Right forelimb (tissue), 1 donor: ENCODE results near the gene TMEM89.

ENCODE experiments used
- DNase-seq: peaks from one replicate; pipeline ENCODE4 v3.0.0-alpha.2; 2018

The TMEM89 gene

GRCh38 chr3:48641396-48641795 is 19.8 kb upstream of the TMEM89 start:
- no peak for DNase-seq

GRCh38 chr3:48639944-48640606 is 18.5 kb upstream of the TMEM89 start:
- DNase-seq, result no peak

GRCh38 chr3:48637305-48637704 is 15.7 kb upstream of the TMEM89 start:
- DNase-seq, result no peak

- no peak for DNase-seq
Observed at GRCh38 chr3:48636149-48636655, 14.6 kb upstream of the TMEM89 start.

DNA sequence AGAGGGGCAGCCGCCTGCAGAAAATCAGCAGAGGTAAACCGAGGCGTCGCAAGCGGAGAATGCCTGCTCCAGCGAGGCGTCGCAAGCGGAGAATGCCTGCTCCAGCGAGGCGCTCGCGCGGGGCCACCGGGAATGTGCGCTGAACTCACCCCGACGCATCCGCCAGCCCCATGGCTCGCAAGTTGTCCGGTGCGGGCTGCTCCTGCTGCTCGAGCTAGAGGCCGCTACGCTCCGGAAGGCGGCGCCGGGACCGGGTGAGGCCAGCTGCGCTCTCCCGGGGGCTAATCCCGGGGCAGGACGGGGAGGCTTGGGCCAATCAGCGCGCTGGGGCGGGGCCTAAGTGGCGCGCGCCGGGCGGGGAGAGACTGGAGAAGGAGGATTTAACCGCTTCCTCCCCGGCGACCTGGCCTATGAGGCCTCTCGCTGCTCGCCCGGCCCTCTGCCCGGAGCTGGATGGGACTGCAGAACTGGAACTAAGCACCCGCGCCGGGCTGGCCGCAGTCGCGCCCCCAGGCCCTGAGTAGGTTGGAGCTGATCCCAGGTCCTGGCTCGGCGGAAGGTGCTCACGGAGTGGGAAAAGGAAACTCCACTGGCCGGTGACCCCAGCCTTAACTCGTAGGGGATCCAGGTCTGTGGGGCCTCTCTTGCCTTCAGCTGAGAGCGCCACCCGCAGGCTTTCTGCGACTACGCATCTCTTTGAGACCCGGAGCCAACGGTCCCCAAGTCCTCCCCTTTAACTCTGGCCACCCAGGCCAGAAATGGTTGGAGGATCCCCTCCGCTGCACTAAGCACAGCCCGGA is 13.9 kb upstream of the TMEM89 start, which contains the start of gene SLC26A6:
SLC26A6 (minus strand) TSS at position 240 of the 800 bp plus-strand sequence; CDS start at position 172, 68 bp downstream.
- peak; percentile 98 for DNase-seq

DNA sequence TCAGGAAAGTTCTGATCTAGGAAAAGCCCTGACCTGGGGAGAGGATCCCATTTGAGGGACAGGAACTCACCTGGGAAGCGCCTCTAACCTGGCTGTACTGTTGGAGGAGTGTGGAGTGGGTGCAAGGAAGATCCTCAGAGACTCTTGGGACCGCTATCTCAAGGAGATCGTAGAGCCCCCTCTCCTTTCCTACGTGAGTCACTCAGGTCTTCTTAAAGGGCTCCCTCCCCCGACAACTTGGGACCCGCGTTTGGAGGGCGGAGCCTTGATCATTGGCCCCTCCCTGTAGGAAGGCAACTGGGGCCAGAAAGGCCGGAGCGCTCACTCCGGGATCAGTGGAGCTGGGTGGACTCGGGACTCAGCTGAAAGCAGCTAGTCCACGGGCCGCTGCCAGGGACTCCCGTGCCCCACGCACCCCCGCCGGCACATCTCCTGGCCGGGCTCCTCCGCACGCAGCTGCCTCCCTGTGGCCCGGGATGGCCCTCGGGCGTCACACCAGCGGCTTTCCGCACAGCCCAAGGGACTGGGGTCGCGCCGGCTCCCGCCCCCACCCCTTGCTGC is 13.2 kb upstream of the TMEM89 start:
- DNase-seq, result no peak

DNA sequence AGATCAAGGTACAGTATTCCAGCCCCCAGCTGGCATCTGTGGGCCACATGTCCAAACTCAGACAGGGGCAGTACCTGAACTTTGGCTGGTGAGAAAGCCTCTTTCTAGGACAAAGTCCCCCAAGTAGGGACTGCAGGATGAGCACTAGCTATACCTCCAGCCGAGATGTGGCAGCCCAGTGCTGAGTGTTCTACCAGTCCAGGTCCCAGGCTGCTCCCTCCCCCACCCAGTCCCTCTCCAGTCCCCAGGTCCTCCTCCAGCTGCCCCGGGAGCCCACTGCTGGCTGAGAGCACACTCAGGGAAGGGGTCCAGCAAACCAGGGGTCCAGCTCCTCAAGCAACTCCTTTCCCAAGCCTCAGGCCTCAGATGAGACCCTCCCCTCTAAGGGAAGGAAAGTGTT is 12.2 kb upstream of the TMEM89 start:
- DNase-seq, result no peak

DNA sequence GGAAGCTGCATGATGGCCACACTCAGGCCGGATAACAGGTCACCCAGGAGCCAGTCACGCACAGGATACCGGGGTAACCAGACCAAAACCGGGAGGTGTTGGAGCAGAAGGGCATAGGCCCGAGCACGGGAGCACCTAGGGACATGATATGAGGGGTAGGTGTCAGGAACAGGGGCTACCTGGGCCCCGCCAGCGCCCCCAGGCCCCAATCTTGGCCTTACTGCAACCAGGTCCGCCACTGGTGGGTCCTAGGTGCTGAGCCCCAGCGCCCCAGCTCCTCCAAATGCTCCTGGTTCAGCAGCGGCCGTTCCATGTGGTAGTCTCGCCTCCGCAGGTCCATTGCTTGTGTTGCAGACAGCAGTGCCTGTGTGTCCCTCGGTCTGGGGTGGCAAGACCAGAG is 11.7 kb upstream of the TMEM89 start:
- DNase-seq, result no peak

DNA sequence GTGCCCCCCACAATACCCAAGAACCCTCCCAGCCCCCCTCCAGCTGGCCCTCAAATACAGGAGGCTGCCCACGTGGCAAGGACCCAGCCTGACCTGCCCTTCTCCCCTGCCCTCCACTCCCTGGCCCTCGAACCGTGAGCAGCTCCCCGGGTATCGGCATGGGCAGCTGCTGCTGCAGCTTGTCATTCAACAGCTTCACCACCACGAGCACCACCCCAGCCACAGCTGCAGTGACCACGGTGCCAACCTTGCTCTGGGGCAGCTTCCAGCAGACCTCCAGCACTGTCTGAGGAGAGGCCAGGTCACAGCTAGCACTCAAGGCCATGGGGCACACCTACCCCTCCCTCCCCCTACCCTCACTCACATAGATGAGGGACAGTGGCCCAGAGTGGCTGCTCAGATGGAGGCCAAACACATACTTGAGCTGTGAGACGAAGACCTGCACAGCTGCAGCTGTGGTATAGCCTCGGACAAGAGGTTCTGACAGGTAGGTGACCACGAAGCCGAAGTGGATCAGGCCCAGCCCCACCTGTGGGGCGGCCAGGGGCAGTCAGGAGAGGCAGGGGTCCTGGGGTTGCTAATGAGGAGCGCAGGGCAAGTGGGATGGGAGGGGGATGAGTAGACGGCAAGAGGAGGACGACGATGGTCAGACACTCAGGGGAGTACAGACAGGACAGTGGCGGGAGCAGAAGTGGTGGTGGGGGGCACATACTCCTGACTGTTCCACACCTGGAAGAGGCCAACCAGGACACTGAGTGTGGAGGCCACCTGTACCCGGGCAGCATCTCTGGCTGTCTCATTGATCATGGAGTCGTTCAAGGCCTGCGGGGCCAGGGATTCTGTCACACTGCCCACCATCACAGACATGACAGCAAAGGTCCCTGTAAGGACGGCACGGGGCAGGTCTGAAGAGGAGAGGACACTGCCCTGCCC is 10.2 kb upstream of the TMEM89 start:
- no peak for DNase-seq

GRCh38 chr3:48630833-48631232 is 9.3 kb upstream of the TMEM89 start:
- DNase-seq, result no peak

DNA sequence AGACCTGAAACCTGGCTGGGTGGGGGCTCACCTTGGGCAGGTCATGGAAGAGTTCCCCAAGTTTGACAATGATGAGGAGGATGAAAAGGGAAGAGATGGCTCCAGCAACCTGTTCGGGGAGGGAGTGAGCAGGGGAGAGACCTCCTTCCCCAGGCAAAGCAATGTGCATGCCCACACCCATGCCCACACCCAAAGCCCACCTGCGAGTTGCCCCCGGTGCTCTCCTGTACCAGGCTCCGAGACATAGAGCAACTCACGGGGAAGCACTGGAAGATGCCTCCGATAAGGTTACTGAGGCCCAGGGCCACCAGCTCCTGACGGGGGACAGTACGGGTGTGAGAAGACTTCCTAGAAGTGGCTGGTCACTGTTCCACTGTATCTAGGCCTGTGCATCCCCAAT is 8.8 kb upstream of the TMEM89 start:
- no peak for DNase-seq

GRCh38 chr3:48629894-48630293 is 8.3 kb upstream of the TMEM89 start:
- no peak for DNase-seq

DNA sequence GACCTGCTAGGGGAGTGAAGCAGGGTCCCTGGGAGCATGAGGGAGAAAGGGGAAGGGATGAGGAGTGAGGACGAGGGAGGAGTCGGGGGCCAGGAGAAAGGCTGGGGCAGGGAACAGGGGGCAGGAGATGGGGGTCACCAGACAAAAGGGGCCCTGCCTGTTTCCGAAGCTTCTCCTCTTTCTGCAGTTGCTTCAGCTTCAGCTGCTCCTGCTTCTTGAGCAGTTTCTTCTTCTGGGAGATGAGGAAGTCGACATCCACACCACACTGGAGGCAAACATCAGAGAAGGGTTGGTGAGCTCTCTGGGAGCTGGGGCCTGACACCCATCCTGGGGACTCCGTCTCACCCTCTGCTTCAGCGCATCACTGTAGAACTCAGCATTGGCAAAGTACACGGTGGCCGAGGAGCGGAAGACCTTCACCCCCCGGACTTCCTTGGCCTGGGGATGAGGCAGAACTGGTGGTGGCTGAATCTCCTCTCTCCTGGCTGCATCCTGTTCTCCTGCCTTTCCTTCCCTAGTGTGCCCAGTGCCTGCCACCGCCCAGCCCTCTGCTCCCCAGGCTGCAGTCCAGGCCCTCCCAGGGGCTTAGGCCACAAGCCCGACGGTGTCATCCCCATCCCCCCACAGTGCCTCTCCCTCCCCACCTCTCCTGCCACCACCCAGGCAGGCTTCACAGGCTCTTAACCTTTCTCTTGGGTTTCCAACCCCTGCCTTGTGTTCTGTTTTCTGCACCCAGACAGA is 6.9 kb upstream of the TMEM89 start:
- DNase-seq, result no peak

GRCh38 chr3:48625600-48625999 is 4.0 kb upstream of the TMEM89 start:
- DNase-seq, result no peak

DNA sequence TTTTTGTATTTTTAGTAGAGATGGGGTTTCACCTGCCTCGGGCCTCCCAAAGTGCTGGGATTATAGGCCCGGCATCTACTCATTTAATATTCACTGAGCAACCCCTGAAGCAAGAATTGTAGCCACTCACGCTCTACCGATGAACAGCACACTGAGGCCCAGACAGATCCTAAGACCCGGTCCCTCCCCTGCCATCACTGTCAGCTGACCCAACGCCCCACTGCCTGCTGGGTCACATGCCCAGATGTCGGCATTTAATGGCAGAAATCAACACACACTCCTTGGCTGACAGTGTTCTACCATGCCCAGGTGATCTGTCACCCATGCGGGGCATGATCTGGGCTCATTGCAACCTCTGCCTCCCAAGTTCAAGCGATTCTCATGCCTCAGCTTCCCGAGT is 3.2 kb upstream of the TMEM89 start:
- DNase-seq, result no peak

DNA sequence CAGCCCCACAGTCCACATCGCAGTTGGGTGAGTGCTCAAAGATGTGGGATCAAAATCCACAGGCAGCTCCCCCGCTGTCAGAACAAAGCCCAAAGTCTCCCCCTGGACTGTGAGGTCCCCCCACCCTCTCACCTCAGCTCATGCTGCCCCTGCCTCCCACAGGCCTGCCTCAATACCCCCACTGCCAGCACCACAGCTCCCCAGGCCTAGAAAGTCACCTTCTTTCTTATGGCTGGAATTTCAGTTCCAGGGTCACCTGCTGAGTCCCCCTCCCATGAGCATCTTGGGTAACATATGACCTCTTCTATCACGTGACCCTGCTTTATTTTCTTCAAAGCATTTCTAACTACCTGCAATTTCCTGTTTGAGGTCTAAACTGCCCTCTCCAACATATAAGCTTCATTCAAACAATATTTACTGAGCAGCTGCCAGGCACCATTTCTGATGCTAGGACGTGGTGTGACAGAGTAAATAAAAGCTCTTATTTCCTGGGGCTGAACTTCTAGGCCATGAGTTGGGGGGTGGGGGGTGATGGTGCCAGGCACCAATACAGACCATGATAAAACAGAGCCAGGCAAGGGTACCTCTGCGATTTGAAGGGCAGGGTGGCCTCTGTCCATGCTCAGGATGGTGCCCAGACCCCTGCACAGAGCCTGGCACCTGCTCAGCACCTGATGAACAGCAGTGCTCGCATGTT is 2.4 kb upstream of the TMEM89 start:
- no peak for DNase-seq

DNA sequence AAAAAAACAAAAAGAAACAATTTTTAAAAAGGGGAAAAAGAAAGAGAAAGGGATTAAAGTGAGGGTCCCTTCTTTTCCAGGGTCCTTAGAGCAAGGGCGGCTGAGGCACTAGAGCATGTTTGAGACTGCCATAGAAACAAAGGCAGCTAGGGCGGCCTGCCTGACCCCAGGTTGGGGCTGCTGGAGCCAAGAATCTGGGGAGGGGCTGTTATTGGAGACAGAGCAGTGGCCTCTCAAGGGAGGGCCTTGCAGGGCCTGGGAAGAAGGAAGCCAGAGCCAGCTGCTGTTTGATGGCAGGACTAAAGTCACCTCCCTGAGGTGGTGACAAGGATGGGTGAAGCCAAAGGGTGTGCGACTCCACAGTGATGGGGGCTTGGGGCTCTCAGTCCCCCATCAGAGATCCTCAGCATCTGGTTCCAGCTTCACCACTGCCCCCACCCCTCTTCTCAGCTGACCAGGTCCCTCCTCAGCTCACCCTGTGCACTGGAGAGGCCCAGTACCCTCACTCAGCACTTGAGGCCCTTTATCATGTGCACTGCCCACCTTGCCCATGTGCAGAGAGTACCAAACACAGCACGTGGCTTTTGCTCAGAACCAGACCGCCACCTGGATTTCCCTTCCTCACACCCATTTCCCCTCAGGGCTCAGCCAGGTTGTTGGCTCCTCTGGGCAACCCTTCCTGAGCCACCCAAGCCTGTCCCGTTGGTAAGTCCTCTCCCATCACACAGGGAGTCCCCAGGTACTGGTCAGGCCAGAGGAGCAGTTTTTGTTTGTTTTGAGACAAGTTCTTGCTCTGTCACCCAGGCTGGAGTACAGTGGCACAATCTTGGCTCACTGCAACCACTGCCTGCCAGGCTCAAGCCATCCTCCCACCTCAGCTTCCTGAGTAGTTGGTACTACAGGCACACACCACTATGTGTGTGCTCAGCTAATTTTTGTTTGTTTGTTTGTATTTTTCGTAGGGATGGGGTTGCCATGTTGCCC is 1.7 kb downstream of the TMEM89 start:
- no peak for DNase-seq

DNA sequence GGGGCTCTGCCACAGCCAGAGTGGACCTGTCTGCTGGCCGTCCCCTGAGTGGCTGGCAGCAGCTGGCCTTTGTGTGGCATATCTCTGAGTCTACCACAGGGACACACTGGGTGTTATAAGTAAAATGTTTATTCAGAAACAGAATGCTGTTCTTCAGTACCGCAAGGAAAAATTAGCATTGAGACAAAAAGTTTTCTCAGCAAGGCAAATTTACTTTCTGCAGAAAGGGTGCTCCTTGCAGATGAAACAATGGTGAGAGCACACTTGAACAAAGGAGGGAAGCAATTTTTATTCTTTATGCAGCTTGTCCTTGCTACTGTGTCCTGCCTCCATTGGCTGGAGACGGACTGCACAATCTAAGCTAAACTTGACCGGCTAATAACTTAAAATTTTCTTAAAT is 4.0 kb downstream of the TMEM89 start:
- DNase-seq, result no peak

DNA sequence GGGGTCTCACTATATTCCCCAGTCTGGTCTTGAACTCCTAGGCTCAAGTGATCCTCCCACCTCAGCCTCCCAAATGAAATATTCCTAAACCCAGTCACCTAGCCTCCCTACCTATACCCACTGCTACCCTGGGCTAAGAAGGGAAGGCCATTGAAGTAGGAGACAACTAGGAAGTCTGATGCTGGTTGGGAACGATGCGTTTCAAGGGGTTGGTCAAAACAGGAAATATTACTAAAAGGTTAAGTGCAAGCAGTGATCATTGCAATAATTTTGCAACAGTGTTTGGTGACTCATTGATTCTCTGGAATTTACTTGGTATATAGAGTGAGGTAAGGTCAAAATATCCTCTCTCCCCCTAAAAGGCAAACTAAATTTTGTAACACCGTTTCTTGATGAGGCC is 7.5 kb downstream of the TMEM89 start:
- no peak for DNase-seq

DNA sequence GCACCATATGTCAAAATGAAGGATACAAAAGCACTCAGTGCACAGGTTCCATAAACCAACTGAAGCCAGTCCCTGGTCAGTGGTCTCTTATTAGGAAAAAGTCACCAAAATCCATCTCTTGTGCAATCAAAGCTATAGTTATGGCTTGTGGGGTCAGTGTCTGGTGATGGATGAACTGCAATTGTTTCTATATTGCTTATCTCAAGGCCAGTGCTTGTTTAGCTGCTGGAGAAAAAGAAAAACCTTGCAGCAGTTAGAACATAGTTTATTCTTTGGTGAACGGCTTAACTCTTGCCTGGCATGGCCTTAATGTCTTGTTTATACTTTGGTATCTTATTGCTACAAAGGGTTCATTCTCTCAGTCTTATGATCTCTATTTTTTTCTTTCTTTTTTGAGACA is 9.3 kb downstream of the TMEM89 start:
- DNase-seq, result no peak
